GM12878 (cell line): ENCODE results near the gene ANKRD33B.

Source experiments
- BMI1 ChIP-seq: fragments of 450-650 bp; IDR thresholded peaks from 2 replicates; pipeline ENCODE4 v1.6.1; 2016; ENCODE audit warnings: mild to moderate bottlenecking, moderate library complexity, borderline replicate concordance
- FOXK2 ChIP-seq: fragments of 450-650 bp; IDR thresholded peaks from 2 replicates; pipeline ENCODE4 v1.6.1; 2017; ENCODE audit warnings: mild to moderate bottlenecking, moderate library complexity
- FOXM1 ChIP-seq: IDR thresholded peaks from 2 replicates; pipeline ENCODE4 v1.6.1; 2012; ENCODE audit warnings: low read depth, mild to moderate bottlenecking, inconsistent platforms, low read length, moderate library complexity
- MXI1 ChIP-seq: fragments of 150-350 bp; IDR thresholded peaks from 2 replicates; pipeline ENCODE4 v1.6.1; 2011; ENCODE audit warnings: low read depth, mild to moderate bottlenecking, inconsistent platforms, low read length, improper control_type of control experiment
- TAF1 ChIP-seq: IDR thresholded peaks from 2 replicates; pipeline ENCODE4 v1.6.1; 2011; ENCODE audit warnings: mild to moderate bottlenecking, low read depth, low read length, borderline replicate concordance
- TCF7 ChIP-seq: IDR thresholded peaks from 2 replicates; pipeline ENCODE4 v1.6.1; 2014; ENCODE audit warnings: antibody characterized with exemption, borderline replicate concordance

DNA sequence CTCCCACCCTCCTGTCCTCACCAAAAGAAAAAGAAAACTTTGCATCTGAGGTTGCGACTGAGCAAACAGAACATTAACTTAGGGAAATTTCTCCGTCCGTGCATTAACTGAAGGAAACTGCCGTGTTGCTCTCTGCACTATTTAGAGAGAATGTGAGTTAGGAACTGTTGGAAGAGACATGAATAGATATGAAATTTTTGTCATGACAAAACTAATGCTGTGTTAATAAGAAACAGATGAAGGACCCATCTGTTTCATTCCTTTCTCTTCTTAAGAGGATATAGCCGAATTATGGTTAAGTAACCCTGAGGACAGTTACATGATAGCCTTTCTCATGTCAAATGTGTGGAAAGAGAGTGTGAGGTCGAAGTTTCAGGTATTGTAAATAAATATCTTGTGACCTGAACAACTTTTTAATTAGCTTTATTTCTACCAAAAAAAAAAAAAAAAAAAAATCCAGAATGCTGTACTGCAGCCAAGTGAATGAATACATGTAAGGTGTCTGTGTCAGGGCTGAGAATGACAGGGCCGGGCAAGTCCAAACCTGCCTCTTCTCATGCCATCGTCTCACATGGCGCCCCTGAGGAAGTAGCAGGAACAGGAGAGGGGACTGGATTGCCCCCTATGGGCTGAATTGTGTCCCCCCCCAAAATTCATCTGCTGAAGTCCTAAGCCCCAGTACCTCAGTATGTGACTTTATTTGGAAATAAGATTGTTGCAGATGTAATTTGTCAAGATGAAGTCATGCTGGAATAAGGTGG is 35.6 kb upstream of the ANKRD33B start:
- TF ChIP-seq BMI1 (no peak), MXI1 (no peak), FOXK2 (no peak), TAF1 (no peak), FOXM1 (no peak), TCF7 (no peak)
